GM19463 (cell line): ENCODE results near the gene RGS1.

ENCODE experiments used
- ATAC-seq: cut with Tn5 transposase; IDR thresholded peaks from one replicate; pipeline ENCODE4 v1.9.1; 2021; ENCODE audit warnings: mild to moderate bottlenecking, moderate library complexity; ENCODE audit not compliant: unreplicated experiment

Gene RGS1

GRCh38 chr1:192575499-192576189 is at the start of gene RGS1:
Gene RGS1, plus strand, starts transcription at chr1:192575773. Its CDS starts 20 bp downstream, at chr1:192575793.
- peak; percentile 58 for ATAC-seq

- no peak for ATAC-seq
These were observed 48.3 kb upstream of the RGS1 start for GRCh38 chr1:192527111-192527795.

- ATAC-seq, result peak; percentile 32
These were observed 47.6 kb upstream of the RGS1 start for GRCh38 chr1:192527950-192528349.

GRCh38 chr1:192529031-192529755 is 46.4 kb upstream of the RGS1 start:
- no peak for ATAC-seq

GRCh38 chr1:192529811-192530210 is 45.8 kb upstream of the RGS1 start:
- no peak for ATAC-seq

GRCh38 chr1:192530254-192530653 is 45.3 kb upstream of the RGS1 start:
- peak; percentile 85 for ATAC-seq

GRCh38 chr1:192531037-192531703 is 44.4 kb upstream of the RGS1 start:
- peak; percentile 66 for ATAC-seq

- ATAC-seq, result no peak
These were observed 40.9 kb upstream of the RGS1 start for GRCh38 chr1:192534666-192535065.

GRCh38 chr1:192535916-192536664 is 39.5 kb upstream of the RGS1 start:
- no peak for ATAC-seq

GRCh38 chr1:192538407-192539296 is 36.9 kb upstream of the RGS1 start:
- peak; percentile 67 for ATAC-seq

- ATAC-seq, result no peak
These were observed 36.1 kb upstream of the RGS1 start for GRCh38 chr1:192539297-192540092.

- ATAC-seq, result no peak
These were observed 32.1 kb upstream of the RGS1 start for GRCh38 chr1:192543445-192543844.

- ATAC-seq, result peak; percentile 39
These were observed 29.6 kb upstream of the RGS1 start for GRCh38 chr1:192545896-192546521.

GRCh38 chr1:192546596-192547190 is 28.9 kb upstream of the RGS1 start:
- no peak for ATAC-seq

- no peak for ATAC-seq
These were observed 28.1 kb upstream of the RGS1 start for GRCh38 chr1:192547501-192547900.

GRCh38 chr1:192549937-192550336 is 25.6 kb upstream of the RGS1 start:
- no peak for ATAC-seq

- peak; percentile 61 for ATAC-seq
These were observed 24.5 kb upstream of the RGS1 start for GRCh38 chr1:192550922-192551534.
